GM12864 (cell line): ENCODE data around the gene POT1.

Experiments used
- DNase-seq: peaks from one replicate; pipeline ENCODE4 v3.0.0-alpha.2; 2011; ENCODE audit warnings: low read depth
- H3K4me3 ChIP-seq: 2 replicates; pipeline ENCODE4 v1.5.1; 2011; ENCODE audit warnings: mild to moderate bottlenecking, low read depth, low read length, control low read depth
- TF ChIP-seq, protein P1 (sequence below): IDR thresholded peaks from 2 replicates; pipeline ENCODE4 v1.5.1; 2011; ENCODE audit warnings: low read depth, mild to moderate bottlenecking, moderate library complexity, low read length, control low read depth, inconsistent platforms; ENCODE audit errors: missing control alignments

Gene POT1

DNA sequence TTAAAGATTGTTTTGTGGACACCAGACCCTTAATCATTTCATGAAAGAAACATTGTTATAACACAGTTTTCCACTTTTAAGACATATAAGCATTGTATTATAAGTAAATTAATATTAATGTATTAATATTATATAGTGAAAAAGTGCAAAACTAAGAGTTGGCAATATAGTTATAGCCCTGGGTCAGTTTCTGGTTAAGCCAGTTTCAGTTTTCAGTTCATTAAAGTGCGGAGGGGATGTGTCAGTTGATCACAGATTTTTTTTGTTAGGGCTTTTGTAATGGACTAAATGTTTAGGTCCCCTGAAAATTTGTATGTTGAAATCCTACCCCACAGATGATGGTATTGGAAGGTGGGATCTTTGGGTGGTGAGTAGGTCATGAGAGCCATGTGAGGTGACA, 118.3 kb downstream of the POT1 start:
- DNase-seq: no peak
- TF ChIP-seq, protein P1, sequence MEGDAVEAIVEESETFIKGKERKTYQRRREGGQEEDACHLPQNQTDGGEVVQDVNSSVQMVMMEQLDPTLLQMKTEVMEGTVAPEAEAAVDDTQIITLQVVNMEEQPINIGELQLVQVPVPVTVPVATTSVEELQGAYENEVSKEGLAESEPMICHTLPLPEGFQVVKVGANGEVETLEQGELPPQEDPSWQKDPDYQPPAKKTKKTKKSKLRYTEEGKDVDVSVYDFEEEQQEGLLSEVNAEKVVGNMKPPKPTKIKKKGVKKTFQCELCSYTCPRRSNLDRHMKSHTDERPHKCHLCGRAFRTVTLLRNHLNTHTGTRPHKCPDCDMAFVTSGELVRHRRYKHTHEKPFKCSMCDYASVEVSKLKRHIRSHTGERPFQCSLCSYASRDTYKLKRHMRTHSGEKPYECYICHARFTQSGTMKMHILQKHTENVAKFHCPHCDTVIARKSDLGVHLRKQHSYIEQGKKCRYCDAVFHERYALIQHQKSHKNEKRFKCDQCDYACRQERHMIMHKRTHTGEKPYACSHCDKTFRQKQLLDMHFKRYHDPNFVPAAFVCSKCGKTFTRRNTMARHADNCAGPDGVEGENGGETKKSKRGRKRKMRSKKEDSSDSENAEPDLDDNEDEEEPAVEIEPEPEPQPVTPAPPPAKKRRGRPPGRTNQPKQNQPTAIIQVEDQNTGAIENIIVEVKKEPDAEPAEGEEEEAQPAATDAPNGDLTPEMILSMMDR: no peak
- H3K4me3 ChIP-seq: no peak overlapping the region

GRCh38 chr7:124810605-124811004, 119.0 kb downstream of the POT1 start:
- no peak for DNase-seq
- TF ChIP-seq, protein P1: no peak
- no peak overlapping the region for H3K4me3 ChIP-seq

- DNase-seq: no peak
- TF ChIP-seq, protein P1: no peak
- no peak overlapping the region for H3K4me3 ChIP-seq
Observed at GRCh38 chr7:124808206-124808605, 121.4 kb downstream of the POT1 start.

DNA sequence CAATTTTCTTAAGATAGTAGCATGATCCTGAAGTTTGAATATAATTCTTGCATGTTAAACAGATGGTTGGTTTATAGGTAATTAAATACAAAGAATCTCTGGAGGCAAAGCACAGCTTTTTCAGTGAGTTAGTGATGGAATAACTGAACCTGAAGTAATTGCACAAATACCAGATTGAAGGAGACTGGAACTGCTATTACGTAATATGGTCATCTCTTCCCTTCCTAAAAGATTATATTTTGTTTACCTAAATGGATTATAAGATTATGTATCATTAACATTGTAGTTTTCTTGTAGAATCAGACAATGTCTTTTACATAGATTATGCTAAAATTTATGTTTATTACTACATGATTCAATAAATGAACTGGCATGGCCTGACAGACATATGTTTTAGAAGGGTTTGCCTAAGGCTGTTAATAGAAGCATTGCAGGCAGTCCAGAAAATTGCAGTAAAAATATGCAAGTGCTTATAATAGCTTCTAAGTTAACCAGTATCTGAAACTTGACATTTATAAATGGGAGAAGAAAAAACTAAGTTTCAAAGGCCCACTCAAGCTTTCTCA, 128.2 kb downstream of the POT1 start:
- no peak overlapping the region for H3K4me3 ChIP-seq
- TF ChIP-seq, protein P1: no peak
- DNase-seq: no peak

GRCh38 chr7:124800386-124800785, 129.2 kb downstream of the POT1 start:
- H3K4me3 ChIP-seq: no peak overlapping the region

DNA sequence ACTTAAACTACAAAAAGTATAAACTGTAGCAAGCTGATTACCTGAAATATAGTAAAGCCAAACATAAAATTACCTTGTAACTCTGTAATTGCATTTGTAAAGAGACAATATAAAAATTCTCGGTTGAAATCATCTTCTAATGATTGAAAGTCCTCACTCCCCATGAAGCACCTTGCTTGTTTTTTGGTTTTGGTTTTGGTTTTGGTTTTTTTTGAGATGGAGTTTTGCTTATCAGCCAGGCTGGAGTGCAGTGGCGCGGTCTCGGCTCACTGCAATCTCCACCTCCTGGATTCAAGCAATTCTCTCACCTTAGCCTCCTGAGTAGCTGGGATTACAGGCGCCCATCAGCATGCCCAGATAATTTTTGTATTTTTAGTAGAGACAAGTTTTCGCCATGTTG, 130.2 kb downstream of the POT1 start:
- no peak overlapping the region for H3K4me3 ChIP-seq
- no peak for DNase-seq

More at GRCh38 chr7:124800386-124800785, 129.2 kb downstream of the POT1 start:
- TF ChIP-seq, protein P1: no peak
- DNase-seq: no peak

GRCh38 chr7:124796771-124797170, 132.9 kb downstream of the POT1 start:
- H3K4me3 ChIP-seq: no peak overlapping the region
- TF ChIP-seq, protein P1: no peak
- no peak for DNase-seq

More for the DNA sequence above, 130.2 kb downstream of the POT1 start:
- TF ChIP-seq, protein P1: no peak
